GM12865 (cell line): ENCODE data around the gene POLA1.

Experiments
- DNase-seq: peaks from one replicate; pipeline ENCODE4 v3.0.0; 2010; ENCODE audit warnings: low read depth
- H3K4me3 ChIP-seq: 2 replicates; pipeline ENCODE4 v1.5.1; 2011; ENCODE audit warnings: mild to moderate bottlenecking, low read depth, low read length, control low read depth
- TF ChIP-seq, protein P1 (sequence below): IDR thresholded peaks from 2 replicates; pipeline ENCODE4 v1.5.1; 2011; ENCODE audit warnings: low read length, control low read depth, low read depth, inconsistent platforms; ENCODE audit not compliant: insufficient read depth; ENCODE audit errors: missing control alignments

Gene POLA1

DNA sequence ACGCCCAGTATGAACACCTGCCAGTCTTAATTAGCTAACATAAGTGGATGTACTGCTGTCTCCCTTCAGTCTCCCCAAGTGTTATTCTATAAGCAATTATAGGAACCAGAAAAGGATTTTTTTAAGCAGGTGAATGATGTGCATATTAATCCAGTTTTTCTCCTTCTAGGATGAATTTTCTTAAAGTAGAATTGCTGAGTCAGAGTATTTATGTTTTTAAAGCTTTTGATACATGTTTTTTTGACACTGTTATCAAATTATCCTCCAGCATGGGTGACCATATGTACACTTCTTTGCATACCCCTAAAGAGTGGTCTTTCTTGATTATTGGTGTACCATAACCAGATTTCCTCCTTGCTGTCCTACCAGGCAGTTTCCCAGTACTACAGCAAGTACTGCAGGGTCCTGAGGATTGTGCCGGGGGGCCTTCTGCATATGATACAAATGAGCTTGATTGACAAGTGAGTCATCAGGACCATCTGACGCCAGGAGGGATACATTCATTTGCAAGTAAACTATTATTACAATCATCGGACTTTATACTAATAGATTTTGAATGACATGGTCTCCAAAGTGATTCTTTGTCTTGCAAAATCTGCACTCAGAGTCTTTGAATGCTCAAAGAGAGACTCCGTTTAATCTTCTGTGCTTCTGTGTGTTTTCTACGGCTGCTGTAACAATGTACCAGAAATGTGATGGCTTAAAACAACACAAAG lies 35.9 kb upstream of the POLA1 start:
- no peak overlapping the region for H3K4me3 ChIP-seq
- TF ChIP-seq, protein P1, sequence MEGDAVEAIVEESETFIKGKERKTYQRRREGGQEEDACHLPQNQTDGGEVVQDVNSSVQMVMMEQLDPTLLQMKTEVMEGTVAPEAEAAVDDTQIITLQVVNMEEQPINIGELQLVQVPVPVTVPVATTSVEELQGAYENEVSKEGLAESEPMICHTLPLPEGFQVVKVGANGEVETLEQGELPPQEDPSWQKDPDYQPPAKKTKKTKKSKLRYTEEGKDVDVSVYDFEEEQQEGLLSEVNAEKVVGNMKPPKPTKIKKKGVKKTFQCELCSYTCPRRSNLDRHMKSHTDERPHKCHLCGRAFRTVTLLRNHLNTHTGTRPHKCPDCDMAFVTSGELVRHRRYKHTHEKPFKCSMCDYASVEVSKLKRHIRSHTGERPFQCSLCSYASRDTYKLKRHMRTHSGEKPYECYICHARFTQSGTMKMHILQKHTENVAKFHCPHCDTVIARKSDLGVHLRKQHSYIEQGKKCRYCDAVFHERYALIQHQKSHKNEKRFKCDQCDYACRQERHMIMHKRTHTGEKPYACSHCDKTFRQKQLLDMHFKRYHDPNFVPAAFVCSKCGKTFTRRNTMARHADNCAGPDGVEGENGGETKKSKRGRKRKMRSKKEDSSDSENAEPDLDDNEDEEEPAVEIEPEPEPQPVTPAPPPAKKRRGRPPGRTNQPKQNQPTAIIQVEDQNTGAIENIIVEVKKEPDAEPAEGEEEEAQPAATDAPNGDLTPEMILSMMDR = no peak
- DNase-seq = no peak

DNA sequence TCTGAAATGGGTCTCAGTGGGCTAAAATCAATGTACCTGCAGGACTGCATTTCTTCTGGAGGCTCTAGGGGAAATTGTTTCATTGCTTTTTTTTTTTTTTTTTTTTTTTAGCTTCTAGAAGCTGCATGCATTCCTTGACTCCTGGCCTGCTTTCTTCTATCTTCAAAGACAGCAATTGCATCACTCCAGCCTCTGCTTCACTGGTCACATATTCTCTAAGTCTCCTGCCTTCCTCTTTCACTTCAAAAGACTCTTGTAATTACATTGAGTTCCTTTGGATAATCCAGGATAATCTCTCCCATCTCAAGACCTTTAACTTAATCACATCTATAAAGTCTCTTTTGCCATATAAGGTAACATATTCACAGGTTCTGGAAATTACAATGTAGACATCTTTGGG lies 35.3 kb upstream of the POLA1 start:
- no peak for DNase-seq
- no peak overlapping the region for H3K4me3 ChIP-seq
- TF ChIP-seq, protein P1 = no peak

GRCh38 chrX:24659106-24659505 lies 34.6 kb upstream of the POLA1 start:
- H3K4me3 ChIP-seq = no peak overlapping the region
- DNase-seq = no peak
- TF ChIP-seq, protein P1 = no peak

DNA sequence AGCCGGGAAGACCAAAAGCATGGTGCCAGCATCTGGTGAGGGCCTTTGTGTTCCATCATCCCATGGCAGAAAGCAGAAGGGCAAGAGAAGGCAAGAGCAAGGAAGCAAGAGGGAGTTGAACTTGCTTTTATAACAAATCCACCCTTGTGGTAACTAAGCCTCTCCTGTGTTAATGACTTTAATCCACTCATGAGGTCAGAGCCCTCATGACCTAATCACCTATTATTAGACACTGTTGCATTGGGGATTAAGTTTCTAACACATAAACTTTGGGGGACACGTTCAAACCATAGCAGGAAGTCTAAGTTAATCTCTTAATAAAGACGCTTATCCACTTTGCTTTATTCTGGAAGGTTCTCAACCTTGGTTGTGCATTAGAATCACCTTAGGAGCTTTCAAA lies 34.1 kb upstream of the POLA1 start:
- H3K4me3 ChIP-seq = no peak overlapping the region
- no peak for DNase-seq
- TF ChIP-seq, protein P1 = no peak

DNA sequence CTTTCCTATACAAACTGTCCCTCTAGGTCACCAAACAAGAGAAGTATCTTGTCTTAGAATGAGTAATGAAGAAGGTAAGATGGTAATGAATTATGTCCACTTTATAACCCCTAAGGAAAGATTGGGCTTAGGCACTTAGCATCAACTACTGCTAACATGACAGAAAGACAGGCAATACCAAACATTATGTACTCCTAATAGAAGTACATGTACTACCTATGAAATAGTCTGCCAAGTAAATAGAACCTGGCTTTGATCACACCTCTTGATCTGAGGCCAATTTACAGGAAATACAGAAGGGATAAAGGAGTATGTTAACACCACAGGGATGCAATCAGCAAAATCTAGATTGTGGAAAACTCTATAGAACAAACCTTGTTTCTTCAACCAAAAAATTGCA lies 32.4 kb upstream of the POLA1 start:
- H3K4me3 ChIP-seq = no peak overlapping the region
- DNase-seq = no peak
- TF ChIP-seq, protein P1 = no peak

- no peak for DNase-seq
- no peak overlapping the region for H3K4me3 ChIP-seq
- TF ChIP-seq, protein P1 = no peak
Observed at GRCh38 chrX:24662352-24662751, 31.4 kb upstream of the POLA1 start.

DNA sequence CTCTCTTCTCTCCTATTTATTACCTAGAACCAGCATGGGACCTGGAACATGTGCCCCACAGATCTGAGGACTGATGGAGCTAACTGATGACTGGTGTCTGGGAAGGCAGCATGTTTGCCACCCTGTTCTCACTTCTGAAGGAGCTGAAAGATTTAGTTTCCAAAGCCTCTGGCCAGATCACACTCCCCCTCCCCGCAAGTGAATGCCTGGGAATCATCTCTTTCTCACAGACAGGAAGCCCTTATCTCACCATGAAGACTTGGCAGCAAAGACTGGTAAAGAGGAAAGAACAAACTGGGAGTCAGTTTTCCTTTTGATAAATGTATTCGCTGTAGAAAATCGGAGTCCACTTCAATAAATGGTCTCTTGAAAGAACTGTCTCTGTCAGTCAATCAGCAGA lies 25.6 kb upstream of the POLA1 start:
- TF ChIP-seq, protein P1 = no peak
- H3K4me3 ChIP-seq = no peak overlapping the region
- DNase-seq = no peak
